DMS79 (cell line): ENCODE data around the gene IGFBP3.

Source experiments
- DNase-seq: peaks from one replicate; lab custom pipeline; 2025; lab: John Stamatoyannopoulos, UW

IGFBP3 gene

DNA sequence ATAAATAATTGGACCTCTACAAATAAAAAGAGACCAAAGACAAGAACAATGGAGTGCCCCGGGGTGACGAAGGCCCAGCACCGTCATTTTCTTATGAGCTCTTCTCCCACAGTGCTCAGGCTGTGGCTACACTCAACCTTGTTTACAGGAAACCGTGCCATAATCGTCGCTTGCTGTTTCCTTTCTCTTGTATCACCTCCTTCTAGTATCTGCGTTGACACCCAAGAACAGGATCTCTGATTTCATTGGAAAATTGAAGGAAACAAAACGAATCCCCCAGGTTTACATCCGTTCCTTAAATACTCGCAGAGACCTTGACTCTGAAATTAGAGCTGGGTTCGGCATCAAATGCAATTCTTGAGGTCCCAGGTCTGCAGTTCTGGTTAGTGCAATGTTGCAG is 1.7 kb upstream of the IGFBP3 start:
- DNase-seq, result no peak

GRCh38 chr7:45921699-45922519 is 837 bp upstream of the IGFBP3 start:
- no peak for DNase-seq

DNA sequence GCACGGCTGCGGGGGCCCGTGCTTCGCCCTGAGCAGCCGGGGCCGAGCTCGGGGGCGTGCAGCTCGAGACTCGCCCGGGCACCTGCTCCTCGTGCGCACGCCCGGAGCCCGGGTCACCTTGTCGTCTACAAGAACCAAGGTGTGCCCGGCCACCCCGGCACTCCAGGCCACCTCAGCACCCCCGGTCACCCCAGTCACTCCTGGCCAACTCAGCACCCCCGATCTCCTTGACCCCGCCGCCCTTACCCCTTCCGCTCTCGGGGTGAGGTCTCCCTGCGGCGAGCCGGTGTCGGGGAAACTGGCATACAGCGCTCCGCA is 268 bp upstream of the IGFBP3 start:
- DNase-seq, result no peak

DNA sequence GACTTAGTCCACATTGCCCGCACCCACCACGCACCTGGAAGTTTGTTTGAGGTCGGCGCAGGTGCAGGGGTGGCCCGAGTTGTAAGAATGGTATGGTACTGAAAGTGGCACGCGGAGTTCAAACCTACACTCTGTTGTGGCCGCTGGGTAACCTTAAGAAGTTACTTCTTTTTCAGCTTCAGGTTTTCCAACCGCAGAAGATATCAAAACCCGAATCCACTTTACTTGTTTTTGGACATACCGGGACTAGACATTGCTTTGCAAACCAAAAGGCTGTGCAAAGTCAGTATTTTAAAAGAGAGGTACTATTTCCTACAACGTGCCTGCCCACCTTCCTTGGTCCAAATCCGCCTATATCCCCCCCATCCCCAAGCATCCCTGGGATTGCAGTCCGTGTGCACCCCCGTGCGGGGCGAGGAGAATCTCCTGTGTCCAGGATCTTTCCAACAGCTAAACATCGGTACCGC is 1.0 kb downstream of the IGFBP3 start:
- no peak for DNase-seq

DNA sequence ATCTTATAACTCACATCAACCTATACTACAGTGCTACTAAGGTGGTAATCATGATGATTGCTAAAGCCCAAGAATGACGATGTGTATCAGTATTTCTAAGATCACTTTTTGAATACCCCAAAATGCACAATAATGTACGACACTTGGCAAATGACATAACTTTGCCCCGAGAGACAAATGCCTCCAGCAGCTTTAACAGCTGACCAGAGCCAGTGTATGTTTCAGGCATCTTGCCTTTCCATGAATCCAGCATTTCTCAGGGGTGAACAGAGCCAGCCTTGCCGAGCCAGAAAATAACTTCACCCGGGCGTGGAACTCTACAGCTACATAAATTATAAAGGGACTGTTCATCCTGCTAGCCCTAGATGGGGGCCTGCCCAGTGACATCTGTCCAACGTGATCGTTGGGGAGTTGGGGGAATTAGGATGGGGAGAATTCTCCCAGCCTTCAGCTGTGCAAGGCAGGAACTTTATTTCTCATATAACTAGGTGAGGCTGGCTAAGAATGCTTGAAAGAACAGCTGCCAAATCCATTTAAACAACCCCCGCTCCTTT is 1.8 kb downstream of the IGFBP3 start:
- no peak for DNase-seq

DNA sequence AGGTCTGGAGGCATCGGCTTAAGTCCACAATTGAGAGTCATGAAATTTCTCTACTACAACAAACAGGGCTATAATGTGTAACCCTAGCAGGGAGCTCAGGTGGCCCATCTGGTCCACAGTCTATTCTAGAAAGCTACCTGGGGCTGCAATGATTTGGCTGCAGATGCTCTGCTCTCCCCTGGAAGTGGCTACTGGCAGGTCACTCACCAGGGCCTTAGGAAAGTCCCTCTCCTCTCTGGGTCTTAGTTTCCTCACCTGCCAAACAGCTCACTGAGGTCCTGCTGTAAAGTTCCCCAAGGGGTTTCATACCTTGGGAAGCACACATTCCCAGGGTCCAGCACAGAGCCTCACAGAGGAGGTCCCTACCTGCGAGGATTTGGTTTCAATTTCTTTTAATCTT is 2.5 kb downstream of the IGFBP3 start:
- DNase-seq, result no peak

GRCh38 chr7:45917658-45918057 is 3.4 kb downstream of the IGFBP3 start:
- DNase-seq, result peak; percentile 32

GRCh38 chr7:45917064-45917463 is 4.0 kb downstream of the IGFBP3 start:
- DNase-seq, result no peak

DNA sequence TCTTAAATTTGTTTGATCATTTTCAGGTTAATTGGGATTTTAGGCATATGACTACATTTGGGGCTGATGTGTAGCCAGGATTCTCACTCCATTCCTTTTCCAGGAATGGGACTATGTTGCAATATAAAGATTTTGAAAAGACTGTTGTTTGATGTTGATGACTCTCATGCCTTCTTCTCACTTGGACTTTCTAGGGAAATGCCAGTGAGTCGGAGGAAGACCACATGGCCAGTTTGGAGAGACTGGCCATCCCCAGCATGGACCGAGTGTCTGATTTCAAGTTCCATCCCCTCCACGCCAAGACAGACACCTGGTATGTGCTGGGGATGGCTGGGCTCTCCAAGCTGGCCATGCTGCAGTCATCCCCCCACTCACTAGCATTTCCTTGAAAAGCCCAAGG is 5.5 kb downstream of the IGFBP3 start:
- no peak for DNase-seq

GRCh38 chr7:45914911-45915310 is 6.2 kb downstream of the IGFBP3 start:
- no peak for DNase-seq

DNA sequence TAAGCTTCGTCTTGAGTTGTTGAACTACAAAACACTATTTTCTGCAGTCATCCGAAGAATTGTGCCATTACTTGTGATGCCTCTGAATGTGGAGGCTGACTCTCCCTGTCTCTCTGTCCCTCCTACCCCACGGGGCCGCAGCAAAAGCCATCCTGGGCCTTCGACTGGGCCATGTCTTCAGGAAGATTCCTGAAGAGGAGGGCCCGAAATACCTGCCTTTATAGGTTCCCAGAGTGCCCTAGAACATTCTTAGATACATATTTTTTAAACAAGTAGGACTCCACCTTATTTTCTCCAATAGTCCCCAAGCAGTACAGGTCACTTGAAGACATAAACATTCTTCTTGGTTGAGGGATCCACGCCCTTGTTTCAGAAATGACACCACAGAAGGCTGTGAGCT is 8.1 kb downstream of the IGFBP3 start:
- DNase-seq, result no peak

- DNase-seq, result no peak
Observed at GRCh38 chr7:45911311-45911710, 9.8 kb downstream of the IGFBP3 start.

DNA sequence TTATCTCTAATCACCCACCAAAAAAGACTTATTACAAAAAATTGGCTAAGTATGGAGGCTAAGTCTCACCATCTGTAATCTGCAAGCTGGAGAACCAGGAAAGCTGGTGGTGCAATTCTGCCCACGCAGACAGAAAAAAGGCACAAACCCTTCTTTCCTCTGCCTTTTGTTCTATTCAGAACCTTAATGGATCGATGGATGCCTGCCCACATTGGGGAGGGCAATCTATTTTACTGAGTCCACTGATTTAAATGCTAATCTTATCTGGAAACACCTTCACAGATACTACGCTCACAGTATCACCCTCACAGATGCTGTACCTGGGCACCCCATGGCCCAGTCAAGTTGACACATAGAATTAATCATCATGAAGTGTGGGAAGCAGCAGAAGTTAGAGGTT is 10.2 kb downstream of the IGFBP3 start:
- DNase-seq, result no peak

DNA sequence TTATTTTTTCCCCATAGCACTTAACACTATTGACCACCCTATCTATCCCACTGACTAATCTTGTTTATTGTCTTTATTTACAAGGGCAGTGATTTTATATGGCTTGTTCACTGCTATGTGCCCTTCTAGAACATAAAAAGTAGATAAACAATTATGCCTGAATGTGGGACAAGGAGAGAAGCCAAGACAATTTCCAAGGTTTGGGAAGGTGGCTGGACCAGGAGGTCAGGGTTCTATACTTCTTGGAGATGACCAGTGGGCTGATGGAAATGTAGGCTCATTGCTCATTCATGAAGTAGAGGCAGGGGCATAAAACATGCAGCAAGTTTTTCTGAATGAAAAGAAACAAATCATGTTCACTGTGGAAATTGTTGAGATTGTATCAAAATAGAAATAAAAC is 11.5 kb downstream of the IGFBP3 start:
- no peak for DNase-seq

GRCh38 chr7:45902820-45903219 is 18.3 kb downstream of the IGFBP3 start:
- no peak for DNase-seq

DNA sequence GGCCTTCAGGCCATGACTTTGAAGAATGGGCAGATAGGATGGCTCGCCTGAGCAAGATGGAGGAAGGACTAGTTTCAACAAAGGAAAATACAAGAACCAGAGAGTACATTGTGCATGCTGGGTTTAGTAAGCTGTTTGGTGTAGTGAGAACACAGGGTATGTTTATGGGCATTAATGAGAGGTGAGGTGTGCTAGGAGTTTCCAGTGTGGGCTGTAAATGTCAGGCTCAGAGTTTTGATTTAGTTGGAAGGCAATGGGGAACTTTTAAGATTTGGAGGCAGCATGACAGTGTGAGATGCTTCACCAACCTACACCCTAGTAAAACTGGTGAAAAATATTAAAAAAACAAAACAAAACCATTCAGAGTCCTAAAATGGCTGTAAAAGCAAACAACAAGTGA is 19.5 kb downstream of the IGFBP3 start:
- DNase-seq, result no peak

DNA sequence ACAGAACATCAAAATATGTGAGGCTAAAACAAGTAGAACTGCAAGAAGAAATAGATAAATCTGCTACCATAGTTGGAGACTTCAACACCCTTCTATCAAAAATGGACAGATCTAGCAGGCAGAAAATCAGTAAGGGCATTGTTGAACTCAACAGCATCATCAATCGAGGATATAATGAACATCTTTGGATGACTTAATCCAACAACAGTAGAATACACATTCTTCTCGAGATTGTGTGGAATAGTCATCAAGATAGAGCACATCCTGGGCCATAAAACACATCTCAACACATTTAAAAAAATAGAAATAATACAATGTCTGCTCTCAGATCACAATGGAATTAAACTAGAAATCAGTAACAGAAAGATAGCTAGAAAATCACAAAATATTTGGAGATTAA is 22.9 kb downstream of the IGFBP3 start:
- DNase-seq, result no peak

GRCh38 chr7:45897042-45897690 is 23.9 kb downstream of the IGFBP3 start:
- DNase-seq, result no peak

DNA sequence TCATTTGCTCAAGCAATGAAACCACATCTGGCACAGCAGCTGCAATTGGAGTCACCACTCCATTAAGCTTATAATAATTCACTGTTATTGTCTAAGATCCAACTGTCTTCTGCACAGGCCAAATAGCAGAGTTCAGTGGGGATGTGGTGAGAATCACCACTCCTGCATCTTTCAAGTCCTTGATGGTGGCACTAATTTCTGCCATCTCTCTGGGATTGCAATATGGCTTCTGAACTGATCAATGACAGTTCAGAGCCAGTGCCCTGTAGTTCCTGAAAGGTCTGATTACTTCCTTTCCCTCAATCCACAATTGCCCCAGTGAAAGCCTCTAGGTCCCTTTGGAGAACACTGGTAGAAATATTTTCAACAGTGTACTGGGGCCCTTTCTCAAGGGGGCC is 26.4 kb downstream of the IGFBP3 start:
- DNase-seq, result no peak

DNA sequence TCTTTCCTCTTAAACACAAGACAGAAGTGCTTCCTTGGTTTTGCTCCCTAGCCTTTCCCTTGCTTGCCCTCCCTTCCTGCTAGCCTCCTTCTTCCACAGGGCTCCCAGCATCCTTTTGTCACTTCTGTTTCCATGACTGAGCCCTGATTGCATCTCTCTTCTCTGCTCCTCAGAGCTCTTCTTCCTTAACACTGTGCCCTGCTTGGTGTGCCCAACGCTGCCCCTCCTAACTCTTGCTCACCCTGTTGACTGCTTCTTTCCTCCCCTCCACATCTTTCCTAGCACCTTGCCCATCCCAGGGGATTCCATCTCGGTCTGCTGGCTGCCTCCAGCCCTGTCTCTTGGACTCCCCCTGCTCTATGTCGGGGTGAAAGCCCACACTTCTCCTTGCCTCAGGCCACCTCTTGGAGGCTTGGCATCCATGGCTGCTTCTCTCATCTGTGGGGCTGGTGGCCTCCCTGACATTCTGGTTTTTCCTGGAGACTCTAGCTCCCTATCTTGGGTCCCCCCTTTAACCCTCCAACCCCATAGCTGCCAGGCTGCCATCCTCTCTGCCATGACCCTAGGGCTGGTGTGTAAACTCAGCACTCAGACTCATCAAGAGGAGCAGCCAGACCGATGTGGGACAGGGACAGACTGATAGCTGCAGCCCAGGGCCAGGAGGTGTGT is 26.9 kb downstream of the IGFBP3 start:
- DNase-seq, result no peak

DNA sequence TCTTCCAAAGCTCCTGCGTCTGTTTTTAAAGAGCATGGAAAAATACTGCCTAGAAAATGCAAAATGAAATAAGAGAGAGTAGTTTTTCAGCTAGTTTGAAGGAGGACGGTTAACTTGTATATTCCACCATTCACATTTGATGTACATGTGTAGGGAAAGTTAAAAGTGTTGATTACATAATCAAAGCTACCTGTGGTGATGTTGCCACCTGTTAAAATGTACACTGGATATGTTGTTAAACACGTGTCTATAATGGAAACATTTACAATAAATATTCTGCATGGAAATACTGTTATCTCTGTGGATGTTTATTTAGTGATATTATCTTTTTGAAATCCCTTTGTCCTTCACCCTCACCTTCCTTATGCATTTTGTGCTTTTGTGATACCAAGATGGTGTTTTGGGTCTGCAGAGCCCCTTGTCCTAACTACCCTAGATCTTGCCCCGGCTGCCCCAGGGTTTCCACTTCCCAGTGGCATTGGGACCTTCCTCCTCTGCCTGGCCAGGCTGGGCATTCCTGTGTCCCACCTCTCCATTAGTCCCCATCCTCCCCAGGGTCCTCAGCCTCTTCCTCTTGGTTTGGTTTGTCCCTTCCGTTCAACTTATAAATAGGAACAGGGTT is 27.6 kb downstream of the IGFBP3 start:
- DNase-seq, result no peak

DNA sequence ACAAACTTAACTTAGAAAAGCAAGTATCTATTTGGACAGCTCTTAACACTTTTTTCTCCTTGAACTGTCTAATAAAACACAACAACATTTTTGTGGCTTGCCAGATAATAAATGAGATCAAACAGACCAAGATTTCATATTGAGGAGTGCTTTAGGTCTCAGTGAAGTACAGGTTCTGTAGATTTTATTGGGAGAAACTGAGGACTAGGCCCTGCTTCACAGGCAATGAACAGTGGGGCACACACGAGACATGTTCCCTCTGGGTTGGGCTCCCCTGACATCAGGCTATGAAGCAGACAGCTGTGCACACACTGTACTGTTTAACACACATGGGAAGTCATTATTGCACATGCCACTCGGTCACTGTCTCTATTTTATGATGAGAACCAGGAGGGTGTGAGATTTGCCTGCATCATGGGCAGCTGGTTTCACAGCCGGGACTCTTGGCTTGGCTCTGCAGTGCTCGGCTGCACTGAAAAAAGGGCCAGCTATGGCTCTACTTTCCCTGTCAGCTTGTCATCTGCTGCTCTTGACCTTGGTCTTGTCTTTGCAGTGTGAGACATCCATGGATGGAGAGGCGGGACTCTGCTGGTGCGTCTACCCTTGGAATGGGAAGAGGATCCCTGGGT is 28.6 kb downstream of the IGFBP3 start:
- no peak for DNase-seq
